BLaER1 (cell line): ENCODE measurements around the gene LRMDA.

Experiments
- H3K27ac ChIP-seq: shearing (Covaris generic); formaldehyde crosslinking; 2 replicates; pipeline ENCODE4 v1.8.1; 2022
- H3K27me3 ChIP-seq: shearing (Covaris generic); formaldehyde crosslinking; 2 replicates; pipeline ENCODE4 v1.8.1; 2022
- H3K36me3 ChIP-seq: shearing (Covaris generic); formaldehyde crosslinking; 2 replicates; pipeline ENCODE4 v1.8.1; 2022
- H3K4me1 ChIP-seq: shearing (Covaris generic); formaldehyde crosslinking; 2 replicates; pipeline ENCODE4 v1.8.1; 2022
- H3K4me2 ChIP-seq: shearing (Covaris generic); formaldehyde crosslinking; 2 replicates; pipeline ENCODE4 v1.8.1; 2022
- H3K4me3 ChIP-seq: shearing (Covaris generic); formaldehyde crosslinking; 2 replicates; pipeline ENCODE4 v1.8.1; 2022
- H3K9ac ChIP-seq: shearing (Covaris generic); formaldehyde crosslinking; 2 replicates; pipeline ENCODE4 v1.8.1; 2022
- H3K9me3 ChIP-seq: shearing (Covaris generic); formaldehyde crosslinking; 2 replicates; pipeline ENCODE4 v1.8.1; 2022
- H4K20me1 ChIP-seq: shearing (Covaris generic); formaldehyde crosslinking; 2 replicates; pipeline ENCODE4 v1.8.1; 2022
- Cebpa-rat ChIP-seq: shearing (Covaris generic); IDR thresholded peaks from 2 replicates; pipeline ENCODE4 v1.8.1; 2022

LRMDA gene

GRCh38 chr10:75460059-75460458 is 28.6 kb downstream of the LRMDA start:
- Histone ChIP-seq H4K20me1 (no peaks in the 10 kb centered on the region), H3K4me3 (no peak overlapping the region), H3K9ac (no peak overlapping the region), H3K9me3 (no peaks in the 10 kb centered on the region), H3K4me2 (no peak overlapping the region), H3K36me3 (no peaks in the 10 kb centered on the region), H3K4me1 (no peaks in the 10 kb centered on the region), H3K27me3 (no peaks in the 10 kb centered on the region), H3K27ac (no peak overlapping the region)
- no peak; the same call in 1 of the 2 replicates for TF ChIP-seq Cebpa-rat

DNA sequence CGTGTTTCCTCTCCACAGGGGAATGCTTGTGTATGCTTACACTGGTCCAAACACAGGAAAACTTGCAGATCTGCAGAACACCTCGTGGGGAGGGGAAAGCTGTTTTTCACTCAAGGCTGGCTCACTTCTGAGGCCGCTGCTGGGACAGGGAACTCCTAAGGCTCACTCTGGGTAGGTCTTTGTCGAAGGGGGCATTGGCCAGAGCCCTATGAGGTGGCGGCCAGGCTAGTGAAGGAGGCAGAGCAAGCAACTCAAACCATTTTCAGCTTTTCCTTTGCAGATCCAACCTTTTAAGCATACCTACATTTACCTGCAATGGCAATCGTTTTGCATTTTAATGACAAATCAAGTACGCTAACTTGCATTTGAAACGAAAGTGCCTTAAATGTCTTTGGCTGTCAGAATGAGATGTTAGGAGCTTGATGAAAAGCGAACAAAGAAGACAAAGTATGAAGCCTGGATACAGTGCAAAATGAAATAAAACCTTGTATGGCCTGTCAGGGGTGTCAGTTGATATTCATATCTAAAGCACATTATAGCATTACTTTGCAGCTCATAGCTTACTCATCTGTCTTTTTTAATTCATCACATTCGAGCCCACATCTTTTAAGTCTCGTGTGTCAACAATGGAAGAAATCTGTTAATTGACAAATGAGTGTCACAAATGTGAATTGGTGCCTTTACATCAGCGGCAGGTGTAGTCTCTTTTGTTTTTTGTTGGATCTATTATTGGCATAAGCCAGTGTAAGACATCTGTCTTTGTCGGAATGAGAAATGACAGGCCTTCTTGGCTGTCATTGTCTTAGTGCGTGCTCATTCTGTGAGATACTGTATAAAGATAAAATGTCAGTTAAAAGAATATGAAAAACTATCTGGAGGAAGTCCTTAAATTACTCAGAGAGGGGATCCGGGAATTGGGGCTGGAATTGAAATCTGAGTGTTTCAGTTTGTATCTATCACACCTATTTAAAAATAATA is 30.5 kb downstream of the LRMDA start:
- no peaks in the 10 kb centered on the region for H3K4me1 ChIP-seq
- no peaks in the 10 kb centered on the region for H3K9me3 ChIP-seq
- no peaks in the 10 kb centered on the region for H3K27me3 ChIP-seq
- H3K27ac ChIP-seq, result no peak overlapping the region
- H4K20me1 ChIP-seq, result no peaks in the 10 kb centered on the region
- no peak overlapping the region for H3K4me2 ChIP-seq
- no peak for TF ChIP-seq Cebpa-rat
- no peak overlapping the region for H3K9ac ChIP-seq
- H3K36me3 ChIP-seq, result no peaks in the 10 kb centered on the region
- H3K4me3 ChIP-seq, result no peak overlapping the region

- Histone ChIP-seq H3K4me1 (no peaks in the 10 kb centered on the region), H3K9ac (no peak overlapping the region), H4K20me1 (no peaks in the 10 kb centered on the region), H3K27me3 (no peaks in the 10 kb centered on the region), H3K9me3 (no peaks in the 10 kb centered on the region), H3K27ac (no peak overlapping the region), H3K36me3 (no peaks in the 10 kb centered on the region), H3K4me2 (no peak overlapping the region), H3K4me3 (no peak overlapping the region)
- TF ChIP-seq Cebpa-rat, result no peak
These were observed 31.4 kb downstream of the LRMDA start for GRCh38 chr10:75462865-75463264.

GRCh38 chr10:75464478-75465449 is 33.3 kb downstream of the LRMDA start:
- Histone ChIP-seq H3K9ac (no peak overlapping the region), H3K27me3 (no peaks in the 10 kb centered on the region), H3K27ac (no peak overlapping the region), H3K36me3 (no peaks in the 10 kb centered on the region), H3K4me3 (no peak overlapping the region), H4K20me1 (no peaks in the 10 kb centered on the region), H3K9me3 (no peaks in the 10 kb centered on the region), H3K4me2 (no peak overlapping the region), H3K4me1 (no peaks in the 10 kb centered on the region)
- TF ChIP-seq Cebpa-rat, result no peak

DNA sequence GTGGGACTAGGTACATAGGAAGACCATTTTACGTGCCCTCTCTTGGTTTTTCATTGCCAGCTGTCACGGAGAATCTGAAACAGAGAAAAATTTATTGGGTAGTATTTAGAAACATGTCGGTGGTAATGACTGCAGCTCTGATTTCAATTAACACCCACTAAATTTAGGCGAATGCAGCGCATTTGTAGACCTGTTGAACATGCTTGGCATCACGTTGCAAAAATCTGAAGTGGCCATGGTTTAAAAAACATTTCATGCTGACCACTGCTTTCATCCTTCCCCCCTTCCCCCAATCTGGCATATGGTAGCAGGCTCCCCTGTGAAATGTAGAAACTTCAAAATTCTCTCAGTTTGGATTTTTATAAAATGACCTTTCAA is 34.0 kb downstream of the LRMDA start:
- no peak overlapping the region for H3K4me2 ChIP-seq
- no peaks in the 10 kb centered on the region for H4K20me1 ChIP-seq
- H3K9ac ChIP-seq, result no peak overlapping the region
- no peaks in the 10 kb centered on the region for H3K9me3 ChIP-seq
- no peak overlapping the region for H3K27ac ChIP-seq
- H3K27me3 ChIP-seq, result no peaks in the 10 kb centered on the region
- no peaks in the 10 kb centered on the region for H3K36me3 ChIP-seq
- no peaks in the 10 kb centered on the region for H3K4me1 ChIP-seq
- no peak overlapping the region for H3K4me3 ChIP-seq
- TF ChIP-seq Cebpa-rat, result no peak

GRCh38 chr10:75466001-75466400 is 34.6 kb downstream of the LRMDA start:
- no peaks in the 10 kb centered on the region for H3K4me1 ChIP-seq
- H3K4me3 ChIP-seq, result no peak overlapping the region
- H3K4me2 ChIP-seq, result no peak overlapping the region
- H3K9ac ChIP-seq, result no peak overlapping the region
- TF ChIP-seq Cebpa-rat, result no peak
- H3K27ac ChIP-seq, result no peak overlapping the region
- no peaks in the 10 kb centered on the region for H3K27me3 ChIP-seq
- no peaks in the 10 kb centered on the region for H4K20me1 ChIP-seq
- H3K9me3 ChIP-seq, result no peaks in the 10 kb centered on the region
- no peaks in the 10 kb centered on the region for H3K36me3 ChIP-seq

- no peaks in the 10 kb centered on the region for H3K27me3 ChIP-seq
- H3K9ac ChIP-seq, result no peak overlapping the region
- no peak overlapping the region for H3K27ac ChIP-seq
- H3K4me1 ChIP-seq, result no peaks in the 10 kb centered on the region
- H3K36me3 ChIP-seq, result no peaks in the 10 kb centered on the region
- H3K4me3 ChIP-seq, result no peak overlapping the region
- H3K9me3 ChIP-seq, result no peaks in the 10 kb centered on the region
- H3K4me2 ChIP-seq, result no peak overlapping the region
- no peak for TF ChIP-seq Cebpa-rat
- H4K20me1 ChIP-seq, result no peaks in the 10 kb centered on the region
These were observed 35.5 kb downstream of the LRMDA start for GRCh38 chr10:75466886-75467285.

DNA sequence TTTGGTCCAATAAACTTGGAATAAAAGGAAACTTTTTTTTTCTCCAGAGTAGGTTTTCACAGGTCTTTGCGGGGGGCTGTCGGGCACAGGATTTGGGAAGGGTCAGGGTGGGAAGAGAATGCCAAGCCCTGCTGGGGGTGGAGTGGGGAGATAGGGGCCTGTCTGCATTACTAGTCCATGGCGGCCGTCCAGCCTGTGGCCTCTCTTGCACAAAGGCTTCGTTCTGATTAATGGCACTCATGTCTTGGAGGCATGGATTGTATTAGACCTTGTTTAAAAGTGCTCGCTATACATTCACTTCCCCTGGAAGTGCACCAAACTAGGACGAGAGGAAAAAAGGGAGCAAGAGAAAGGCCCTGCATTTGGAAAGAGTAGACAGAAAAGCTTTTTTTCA is 37.2 kb downstream of the LRMDA start:
- no peaks in the 10 kb centered on the region for H3K36me3 ChIP-seq
- H3K27me3 ChIP-seq, result no peaks in the 10 kb centered on the region
- no peak overlapping the region for H3K4me2 ChIP-seq
- no peak overlapping the region for H3K4me3 ChIP-seq
- no peaks in the 10 kb centered on the region for H4K20me1 ChIP-seq
- no peak for TF ChIP-seq Cebpa-rat
- H3K9ac ChIP-seq, result no peak overlapping the region
- no peak overlapping the region for H3K27ac ChIP-seq
- no peaks in the 10 kb centered on the region for H3K9me3 ChIP-seq
- no peaks in the 10 kb centered on the region for H3K4me1 ChIP-seq

GRCh38 chr10:75469006-75469616 is 37.7 kb downstream of the LRMDA start:
- Histone ChIP-seq H3K36me3 (no peaks in the 10 kb centered on the region), H3K9ac (no peak overlapping the region), H4K20me1 (no peaks in the 10 kb centered on the region), H3K4me1 (no peaks in the 10 kb centered on the region), H3K9me3 (no peaks in the 10 kb centered on the region), H3K27me3 (no peaks in the 10 kb centered on the region), H3K4me3 (no peak overlapping the region), H3K27ac (no peak overlapping the region), H3K4me2 (no peak overlapping the region)
- TF ChIP-seq Cebpa-rat, result no peak
